Stimulated activated CD4-positive, alpha-beta T cell treated with anti-CD3 and anti-CD28 coated beads, TNF-alpha, amount 100 ng/mL, for 1 hour (primary cell): ENCODE results near the gene ELMO1.

Source experiments
- DNase-seq, 3 donors: peaks; one replicate each; pipeline ENCODE4 v3.0.0-alpha.2; 2020; ENCODE audit warnings: low read depth in 3 of 3, low spot score in 1 of 3

The ELMO1 gene

GRCh38 chr7:37432281-37432920 lies 16.3 kb downstream of the ELMO1 start:
- DNase-seq: no peak

- no peak for DNase-seq
These were observed 17.3 kb downstream of the ELMO1 start for GRCh38 chr7:37431413-37431812.

GRCh38 chr7:37430640-37431039 lies 18.0 kb downstream of the ELMO1 start:
- DNase-seq: no peak

- DNase-seq: no peak
These were observed 18.5 kb downstream of the ELMO1 start for GRCh38 chr7:37430171-37430570.

GRCh38 chr7:37429435-37429791 lies 19.3 kb downstream of the ELMO1 start:
- no peak for DNase-seq

GRCh38 chr7:37428681-37429434 lies 19.8 kb downstream of the ELMO1 start:
- no peak for DNase-seq

- DNase-seq: no peak
These were observed 21.3 kb downstream of the ELMO1 start for GRCh38 chr7:37427276-37427940.

- no peak for DNase-seq
These were observed 23.2 kb downstream of the ELMO1 start for GRCh38 chr7:37425498-37425897.

- no peak for DNase-seq
These were observed 23.7 kb downstream of the ELMO1 start for GRCh38 chr7:37424995-37425394.

- DNase-seq: no peak
These were observed 24.1 kb downstream of the ELMO1 start for GRCh38 chr7:37424521-37424920.

GRCh38 chr7:37421861-37422500 lies 26.7 kb downstream of the ELMO1 start:
- DNase-seq: no peak

GRCh38 chr7:37420946-37421695 lies 27.5 kb downstream of the ELMO1 start:
- DNase-seq: no peak

- no peak for DNase-seq
These were observed 29.2 kb downstream of the ELMO1 start for GRCh38 chr7:37419496-37419895.

GRCh38 chr7:37418381-37418780 lies 30.3 kb downstream of the ELMO1 start:
- DNase-seq: no peak

GRCh38 chr7:37417107-37417474 lies 31.6 kb downstream of the ELMO1 start:
- DNase-seq: no peak

- no peak for DNase-seq
These were observed 32.1 kb downstream of the ELMO1 start for GRCh38 chr7:37416378-37417106.

GRCh38 chr7:37415629-37416028 lies 33.0 kb downstream of the ELMO1 start:
- DNase-seq: no peak

- DNase-seq: no peak
These were observed 34.2 kb downstream of the ELMO1 start for GRCh38 chr7:37414352-37414983.

GRCh38 chr7:37411444-37412034 lies 37.1 kb downstream of the ELMO1 start:
- DNase-seq: peak in 1 of 3 donors; percentile 15
